VCaP (cell line): ENCODE results near the gene KLK12.

Experiments used
- H3K27ac ChIP-seq: fragments of 450-650 bp; 2 replicates; pipeline ENCODE4 v1.5.1; 2017
- TF ChIP-seq, protein P1 (sequence below): fragments of 450-650 bp; conservative IDR thresholded peaks from 2 replicates; pipeline ENCODE4 v1.5.1; 2017; ENCODE audit warnings: mild to moderate bottlenecking, moderate library complexity

Gene KLK12

GRCh38 chr19:51047031-51047335 lies 12.2 kb upstream of the KLK12 start:
- TF ChIP-seq, protein P1, sequence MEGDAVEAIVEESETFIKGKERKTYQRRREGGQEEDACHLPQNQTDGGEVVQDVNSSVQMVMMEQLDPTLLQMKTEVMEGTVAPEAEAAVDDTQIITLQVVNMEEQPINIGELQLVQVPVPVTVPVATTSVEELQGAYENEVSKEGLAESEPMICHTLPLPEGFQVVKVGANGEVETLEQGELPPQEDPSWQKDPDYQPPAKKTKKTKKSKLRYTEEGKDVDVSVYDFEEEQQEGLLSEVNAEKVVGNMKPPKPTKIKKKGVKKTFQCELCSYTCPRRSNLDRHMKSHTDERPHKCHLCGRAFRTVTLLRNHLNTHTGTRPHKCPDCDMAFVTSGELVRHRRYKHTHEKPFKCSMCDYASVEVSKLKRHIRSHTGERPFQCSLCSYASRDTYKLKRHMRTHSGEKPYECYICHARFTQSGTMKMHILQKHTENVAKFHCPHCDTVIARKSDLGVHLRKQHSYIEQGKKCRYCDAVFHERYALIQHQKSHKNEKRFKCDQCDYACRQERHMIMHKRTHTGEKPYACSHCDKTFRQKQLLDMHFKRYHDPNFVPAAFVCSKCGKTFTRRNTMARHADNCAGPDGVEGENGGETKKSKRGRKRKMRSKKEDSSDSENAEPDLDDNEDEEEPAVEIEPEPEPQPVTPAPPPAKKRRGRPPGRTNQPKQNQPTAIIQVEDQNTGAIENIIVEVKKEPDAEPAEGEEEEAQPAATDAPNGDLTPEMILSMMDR = no peak
- H3K27ac ChIP-seq = no peak overlapping the region

- TF ChIP-seq, protein P1 = no peak
- H3K27ac ChIP-seq = no peak overlapping the region
These were observed 9.5 kb upstream of the KLK12 start for GRCh38 chr19:51044327-51044726.

- H3K27ac ChIP-seq = no peak overlapping the region
- TF ChIP-seq, protein P1 = no peak
These were observed 8.7 kb upstream of the KLK12 start for GRCh38 chr19:51043497-51043896.

GRCh38 chr19:51040151-51040550 lies 5.3 kb upstream of the KLK12 start:
- no peak overlapping the region for H3K27ac ChIP-seq
- TF ChIP-seq, protein P1 = no peak

DNA sequence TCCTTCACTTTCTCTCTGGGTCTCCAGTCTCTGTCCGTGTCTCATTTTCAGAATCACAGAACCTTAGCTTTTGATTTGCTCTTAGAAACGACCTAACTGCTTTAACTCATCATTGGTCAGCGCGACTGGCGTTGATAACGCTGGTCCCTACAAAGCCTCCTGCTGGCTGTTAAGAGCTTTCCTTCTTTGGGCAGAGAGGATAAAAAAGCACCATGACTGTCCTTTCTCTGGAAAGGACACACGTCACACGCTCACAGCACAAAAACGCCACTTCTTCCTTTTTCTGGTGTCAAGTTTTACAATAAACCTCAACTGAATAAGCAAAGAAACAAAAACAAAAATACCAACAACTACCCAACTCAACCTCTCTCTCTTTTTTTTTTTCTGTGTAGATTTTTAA lies 1.7 kb upstream of the KLK12 start:
- TF ChIP-seq, protein P1 = no peak
- no peak overlapping the region for H3K27ac ChIP-seq

DNA sequence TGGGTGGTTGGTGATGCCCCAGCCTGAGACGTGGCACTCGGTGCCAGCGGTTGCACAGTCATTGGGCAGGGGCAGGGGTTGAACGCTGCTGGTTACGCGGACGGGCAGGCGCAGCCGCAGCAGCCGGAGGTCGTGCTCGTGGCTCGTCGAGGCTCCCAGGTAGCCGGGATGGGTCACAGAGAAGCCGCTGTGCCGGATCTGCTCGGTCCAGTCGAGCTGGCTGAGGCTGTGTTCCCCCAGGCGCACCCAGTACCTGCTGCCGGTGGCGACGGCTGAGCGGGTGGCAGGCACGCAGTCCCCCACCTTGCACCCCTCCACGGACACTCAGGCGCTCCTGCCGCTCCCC lies 2.9 kb downstream of the KLK12 start:
- TF ChIP-seq, protein P1 = no peak

DNA sequence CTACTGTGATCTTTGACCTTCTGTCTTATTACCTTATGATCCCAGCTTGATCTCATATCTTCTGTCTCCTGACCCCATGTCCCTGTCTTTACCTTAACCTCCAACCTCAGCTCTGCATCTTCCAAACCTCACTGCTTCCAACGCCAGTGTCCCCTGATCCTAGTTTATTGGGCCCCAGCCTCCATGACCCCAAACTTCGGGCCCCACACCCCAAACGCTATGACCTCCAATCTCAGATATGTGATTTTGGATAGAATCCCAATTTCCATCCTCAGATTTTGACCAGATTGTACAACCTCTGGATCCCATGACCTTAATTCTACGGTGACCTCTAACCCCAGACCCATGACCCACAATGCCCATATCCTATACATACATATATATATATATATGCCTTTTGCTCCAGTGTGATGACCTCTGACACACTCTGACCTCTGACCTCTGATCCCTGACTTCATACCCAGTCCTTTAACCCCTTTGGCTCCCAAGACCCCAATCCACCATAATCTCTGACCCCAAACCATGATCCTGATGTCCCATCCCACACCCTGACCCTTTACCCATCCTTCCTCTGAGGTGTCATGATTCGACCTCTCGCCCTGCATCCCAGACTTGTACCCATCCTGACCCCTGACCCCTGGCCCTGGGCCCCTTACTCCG lies 3.5 kb downstream of the KLK12 start:
- no peak overlapping the region for H3K27ac ChIP-seq
- TF ChIP-seq, protein P1 = no peak

More for the DNA sequence above, 2.9 kb downstream of the KLK12 start:
- H3K27ac ChIP-seq = no peak overlapping the region
